Fibroblast of lung (primary cell): ENCODE data around the gene SLC38A1. TPM values are rescaled to one million over a fixed set of nuclear protein-coding genes. Genes with fewer than 3 reads are reported as not detected.

Source experiments
- DNase-seq, 2 donors: peaks; one replicate each; pipeline versions ENCODE4 v3.0.0 to v3.0.0-alpha.2; 2010; ENCODE audit warnings: low read depth in 2 of 2
- H2AFZ ChIP-seq: 2 replicates; pipeline ENCODE4 v1.5.1; 2012; ENCODE audit warnings: low read length, control low read depth, inconsistent platforms
- H3K27ac ChIP-seq: 2 replicates; pipeline ENCODE4 v1.5.1; 2011; ENCODE audit warnings: low read length, control low read depth; ENCODE audit not compliant: insufficient read depth
- H3K27me3 ChIP-seq: 2 replicates; pipeline ENCODE4 v1.5.1; 2011; ENCODE audit warnings: mild to moderate bottlenecking, low read length; ENCODE audit not compliant: control insufficient read depth, insufficient read depth
- H3K36me3 ChIP-seq: 2 replicates; pipeline ENCODE4 v1.5.1; 2011; ENCODE audit warnings: low read length; ENCODE audit not compliant: control insufficient read depth, insufficient read depth
- H3K4me1 ChIP-seq: 2 replicates; pipeline ENCODE4 v1.5.1; 2011; ENCODE audit warnings: low read length; ENCODE audit not compliant: control insufficient read depth, insufficient read depth; ENCODE audit errors: extremely low read depth
- H3K4me2 ChIP-seq: 2 replicates; pipeline ENCODE4 v1.5.1; 2011; ENCODE audit warnings: low read length, control low read depth; ENCODE audit not compliant: insufficient read depth; ENCODE audit errors: extremely low read depth
- H3K4me3 ChIP-seq, 4 experiments: fragments of 200-600 bp in 1 of 4; sonication (generic) in 1 of 4; replicated peaks in 1 of 4; 2 replicates each; pipeline ENCODE4 v1.5.1; 2011 to 2016; ENCODE audit warnings: low read length in 4 of 4, low read depth in 3 of 4, mild to moderate bottlenecking in 3 of 4, control low read depth in 2 of 4, inconsistent platforms in 1 of 4, mixed read lengths in 1 of 4; ENCODE audit not compliant: insufficient read depth in 1 of 4; ENCODE audit errors: control extremely low read depth in 1 of 4
- H3K79me2 ChIP-seq: 2 replicates; pipeline ENCODE4 v1.5.1; 2012; ENCODE audit warnings: mild to moderate bottlenecking, low read length, inconsistent platforms; ENCODE audit not compliant: control insufficient read depth, insufficient read depth
- H3K9ac ChIP-seq: 2 replicates; pipeline ENCODE4 v1.5.1; 2011; ENCODE audit warnings: mild to moderate bottlenecking, low read length, control low read depth; ENCODE audit not compliant: insufficient read depth
- H3K9me3 ChIP-seq: 2 replicates; pipeline ENCODE4 v1.5.1; 2012; ENCODE audit warnings: low read depth, low read length; ENCODE audit not compliant: control insufficient read depth, insufficient read depth
- H4K20me1 ChIP-seq: 2 replicates; pipeline ENCODE4 v1.5.1; 2011; ENCODE audit warnings: low read length; ENCODE audit not compliant: control insufficient read depth, insufficient read depth; ENCODE audit errors: extremely low read depth
- EZH2 ChIP-seq: IDR thresholded peaks from 2 replicates; pipeline ENCODE4 v1.5.1; 2012; ENCODE audit warnings: low read length, control low read depth, mild to moderate bottlenecking; ENCODE audit errors: missing control alignments
- polyA plus RNA-seq, 2 donors: library from polyadenylated mRNA; depleted of rRNA in 1 of 2; stranded (reverse) in 1 of 2; unstranded in 1 of 2; fragments of >200 nt; gene quantifications; 2 replicates each; pipeline ENCODE4 v1.2.1, GENCODE V29; 2011 to 2012; ENCODE audit warnings: missing spikeins in 1 of 2
- total RNA-seq: library from RNA; depleted of rRNA; stranded (reverse); fragments of >200 nt; gene quantifications from 2 replicates; pipeline ENCODE4 v1.2.1, GENCODE V29; 2014
- TF ChIP-seq, protein P1 (sequence below), 2 donors: IDR thresholded peaks in 1 of 2; conservative IDR thresholded peaks in 1 of 2; 1 replicate in 1 of 2; 2 replicates in 1 of 2; pipeline ENCODE4 v1.5.1; 2011 to 2012; ENCODE audit warnings: low read length in 2 of 2, control low read depth in 1 of 2, inconsistent platforms in 1 of 2, low read depth in 1 of 2, mild to moderate bottlenecking in 1 of 2

Gene SLC38A1
- total and polyA plus RNA-seq, 2 donors (not counting 1 experiment from before 2014, with no cell fraction given) = 24.3 to 88.8 TPM

DNA sequence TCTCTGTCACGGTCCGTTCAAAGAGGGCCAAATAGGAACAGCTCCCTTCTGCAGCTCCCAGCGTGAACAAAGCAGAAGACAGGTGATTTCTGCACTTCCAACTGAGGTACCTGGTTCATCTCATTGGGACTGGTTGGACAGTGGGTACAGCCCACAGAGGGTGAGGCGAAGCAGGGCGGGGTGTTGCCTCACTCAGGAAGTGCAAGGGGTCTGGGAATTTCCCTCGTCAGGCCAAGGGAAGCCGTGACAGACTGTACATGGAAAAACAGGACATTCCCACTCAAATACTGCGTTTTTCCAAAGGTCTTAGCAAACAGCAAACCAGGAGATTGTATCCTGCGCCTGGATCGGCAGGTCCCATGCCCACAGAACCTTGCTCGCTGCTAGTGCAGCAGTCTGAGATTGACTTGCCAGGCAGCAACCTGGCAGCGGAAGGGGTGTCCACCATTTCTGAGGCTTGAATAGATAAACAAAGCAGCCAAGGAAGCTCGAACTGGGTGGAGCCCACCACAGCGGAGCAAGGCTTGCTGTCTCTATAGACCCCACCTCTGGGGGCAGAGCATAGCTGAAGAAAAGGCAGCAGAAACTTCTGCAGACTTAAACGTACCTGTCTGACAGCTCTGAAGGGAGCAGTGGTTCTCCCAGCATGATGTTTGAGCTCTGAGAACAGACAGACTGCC, 22.7 kb downstream of the SLC38A1 start:
- Histone ChIP-seq H3K9ac (no peak overlapping the region), H3K79me2 (no peaks in the 10 kb centered on the region), H4K20me1 (no peaks in the 10 kb centered on the region), H3K9me3 (no peaks in the 10 kb centered on the region), H2AFZ (no peak overlapping the region), H3K4me2 (no peak overlapping the region), H3K27me3 (no peaks in the 10 kb centered on the region), H3K27ac (no peak overlapping the region), H3K4me1 (no peaks in the 10 kb centered on the region), H3K4me3 (no peak overlapping the region), H3K36me3 (no peaks in the 10 kb centered on the region)
- no peak for DNase-seq
- TF ChIP-seq EZH2 = no peak
- TF ChIP-seq, protein P1, sequence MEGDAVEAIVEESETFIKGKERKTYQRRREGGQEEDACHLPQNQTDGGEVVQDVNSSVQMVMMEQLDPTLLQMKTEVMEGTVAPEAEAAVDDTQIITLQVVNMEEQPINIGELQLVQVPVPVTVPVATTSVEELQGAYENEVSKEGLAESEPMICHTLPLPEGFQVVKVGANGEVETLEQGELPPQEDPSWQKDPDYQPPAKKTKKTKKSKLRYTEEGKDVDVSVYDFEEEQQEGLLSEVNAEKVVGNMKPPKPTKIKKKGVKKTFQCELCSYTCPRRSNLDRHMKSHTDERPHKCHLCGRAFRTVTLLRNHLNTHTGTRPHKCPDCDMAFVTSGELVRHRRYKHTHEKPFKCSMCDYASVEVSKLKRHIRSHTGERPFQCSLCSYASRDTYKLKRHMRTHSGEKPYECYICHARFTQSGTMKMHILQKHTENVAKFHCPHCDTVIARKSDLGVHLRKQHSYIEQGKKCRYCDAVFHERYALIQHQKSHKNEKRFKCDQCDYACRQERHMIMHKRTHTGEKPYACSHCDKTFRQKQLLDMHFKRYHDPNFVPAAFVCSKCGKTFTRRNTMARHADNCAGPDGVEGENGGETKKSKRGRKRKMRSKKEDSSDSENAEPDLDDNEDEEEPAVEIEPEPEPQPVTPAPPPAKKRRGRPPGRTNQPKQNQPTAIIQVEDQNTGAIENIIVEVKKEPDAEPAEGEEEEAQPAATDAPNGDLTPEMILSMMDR (conservative IDR thresholded peaks at IDR 0.05 in 1 of 2, IDR thresholded peaks at IDR 0.05 in 1 of 2; ENCODE audit: low read depth in 1 of 2, low read length in 2 of 2) = no peak

GRCh38 chr12:46244997-46245396, 23.8 kb downstream of the SLC38A1 start:
- Histone ChIP-seq H3K27ac (no peak overlapping the region), H3K36me3 (no peaks in the 10 kb centered on the region), H3K4me1 (no peaks in the 10 kb centered on the region), H3K27me3 (no peaks in the 10 kb centered on the region), H3K79me2 (no peaks in the 10 kb centered on the region), H3K9ac (no peak overlapping the region), H3K4me3 (no peak overlapping the region), H4K20me1 (no peaks in the 10 kb centered on the region), H3K9me3 (no peaks in the 10 kb centered on the region), H3K4me2 (no peak overlapping the region), H2AFZ (no peak overlapping the region)
- TF ChIP-seq, protein P1 (conservative IDR thresholded peaks at IDR 0.05 in 1 of 2, IDR thresholded peaks at IDR 0.05 in 1 of 2; ENCODE audit: low read depth in 1 of 2, low read length in 2 of 2) = no peak
- TF ChIP-seq EZH2 = no peak
- DNase-seq = no peak

DNA sequence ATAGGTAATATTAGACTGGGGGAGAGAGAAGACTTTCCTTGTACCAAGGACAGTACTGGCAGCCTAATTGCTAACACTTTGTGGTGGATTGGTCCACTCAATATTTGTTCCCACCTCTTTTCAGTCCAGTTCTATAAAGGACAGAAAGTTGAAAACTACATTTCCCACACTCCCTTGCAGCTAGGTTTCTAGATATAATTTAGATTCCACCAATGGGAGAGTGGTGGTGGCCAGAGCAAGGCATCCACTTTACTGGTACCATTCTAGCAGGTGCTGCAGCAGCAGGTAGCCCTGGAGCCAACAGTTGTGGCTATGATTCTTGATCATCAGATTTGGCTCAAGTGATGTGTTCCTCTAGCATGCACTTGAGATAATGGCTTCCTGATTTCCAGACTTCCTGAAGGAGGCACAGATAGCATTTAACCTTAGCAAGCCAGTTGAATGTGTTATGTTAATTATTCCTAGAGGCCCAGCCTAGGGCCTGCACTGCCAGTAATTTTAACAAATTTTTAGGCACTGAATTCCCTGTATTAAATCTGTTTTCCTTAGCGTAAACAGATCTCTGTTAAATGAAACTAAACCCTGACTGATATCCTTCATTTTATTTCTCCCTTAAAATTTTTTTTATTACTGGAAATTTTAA, 24.4 kb downstream of the SLC38A1 start:
- H3K79me2 ChIP-seq = no peaks in the 10 kb centered on the region
- DNase-seq = no peak
- no peaks in the 10 kb centered on the region for H3K27me3 ChIP-seq
- no peaks in the 10 kb centered on the region for H3K4me1 ChIP-seq
- no peak overlapping the region for H3K9ac ChIP-seq
- no peak overlapping the region for H3K4me3 ChIP-seq
- H3K4me2 ChIP-seq = no peak overlapping the region
- H2AFZ ChIP-seq = no peak overlapping the region
- no peaks in the 10 kb centered on the region for H3K36me3 ChIP-seq
- no peaks in the 10 kb centered on the region for H4K20me1 ChIP-seq
- no peak overlapping the region for H3K27ac ChIP-seq
- TF ChIP-seq EZH2 = no peak
- TF ChIP-seq, protein P1 (conservative IDR thresholded peaks at IDR 0.05 in 1 of 2, IDR thresholded peaks at IDR 0.05 in 1 of 2; ENCODE audit: low read depth in 1 of 2, low read length in 2 of 2) = no peak
- no peaks in the 10 kb centered on the region for H3K9me3 ChIP-seq
